KOPT-K1 (cell line): Measurements from ENCODE around the gene TWF2.

ENCODE experiments used
- H3K27ac ChIP-seq: fragments of 200-600 bp; sonication (generic); 2 replicates; pipeline ENCODE4 v1.5.1; 2016; ENCODE audit warnings: antibody characterized with exemption, mild to moderate bottlenecking, low read depth, low read length; ENCODE audit not compliant: poor library complexity, severe bottlenecking
- H3K36me3 ChIP-seq: fragments of 200-600 bp; sonication (generic); 2 replicates; pipeline ENCODE4 v1.5.1; 2017; ENCODE audit warnings: antibody characterized with exemption, mild to moderate bottlenecking, low read length, moderate library complexity; ENCODE audit not compliant: insufficient read depth
- H3K9me3 ChIP-seq: fragments of 200-600 bp; sonication (generic); 2 replicates; pipeline ENCODE4 v1.5.1; 2017; ENCODE audit warnings: antibody characterized with exemption, low read length, mild to moderate bottlenecking; ENCODE audit not compliant: insufficient read depth, poor library complexity, severe bottlenecking

The TWF2 gene

DNA sequence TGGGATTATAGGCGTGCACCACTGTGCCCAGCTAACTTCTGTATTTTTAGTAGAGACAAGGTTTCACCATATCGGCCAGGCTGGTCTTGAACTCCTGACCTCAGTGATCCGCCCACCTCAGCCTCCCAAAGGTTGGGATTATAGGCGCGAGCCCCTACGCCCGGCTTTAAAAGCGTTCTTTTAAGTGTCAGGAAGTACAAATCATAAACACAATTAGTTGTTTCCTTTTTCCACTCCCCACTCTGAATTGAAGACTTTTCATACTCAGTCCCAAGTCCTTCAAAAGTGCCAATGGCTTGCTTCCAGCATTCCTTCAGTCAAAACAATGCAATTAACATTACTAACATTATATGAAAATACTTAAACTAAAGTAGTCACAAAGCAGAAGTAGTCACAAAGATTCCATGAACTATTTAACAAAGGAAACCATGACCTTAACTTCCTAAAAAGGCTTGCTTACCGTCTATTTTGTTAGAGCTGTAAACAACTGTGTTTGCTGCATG is 31.3 kb upstream of the TWF2 start:
- Histone ChIP-seq H3K27ac (no peak overlapping the region), H3K9me3 (no peaks in the 10 kb centered on the region), H3K36me3 (peaks cover 100% of the 10 kb centered on the region)

DNA sequence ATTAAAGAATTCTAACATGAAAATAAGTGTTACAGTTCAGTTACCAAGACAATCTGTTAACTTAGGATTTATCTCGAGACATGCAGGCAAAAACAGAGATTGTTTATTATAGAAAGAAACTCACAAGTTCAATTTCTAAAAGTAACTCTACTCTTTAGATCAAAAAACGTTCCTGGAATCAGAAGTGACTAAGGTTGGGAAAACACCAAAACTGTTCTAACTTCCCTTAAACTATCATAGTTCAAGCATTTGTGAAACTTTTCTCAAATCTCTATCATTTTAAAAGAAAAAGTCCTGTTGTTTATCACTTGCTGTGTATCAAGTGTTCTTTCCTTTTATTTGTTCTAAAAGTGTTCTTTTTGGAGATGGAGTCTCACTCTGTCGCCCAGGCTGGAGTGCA is 30.8 kb upstream of the TWF2 start:
- Histone ChIP-seq H3K36me3 (peaks cover 100% of the 10 kb centered on the region), H3K9me3 (no peaks in the 10 kb centered on the region), H3K27ac (no peak overlapping the region)

DNA sequence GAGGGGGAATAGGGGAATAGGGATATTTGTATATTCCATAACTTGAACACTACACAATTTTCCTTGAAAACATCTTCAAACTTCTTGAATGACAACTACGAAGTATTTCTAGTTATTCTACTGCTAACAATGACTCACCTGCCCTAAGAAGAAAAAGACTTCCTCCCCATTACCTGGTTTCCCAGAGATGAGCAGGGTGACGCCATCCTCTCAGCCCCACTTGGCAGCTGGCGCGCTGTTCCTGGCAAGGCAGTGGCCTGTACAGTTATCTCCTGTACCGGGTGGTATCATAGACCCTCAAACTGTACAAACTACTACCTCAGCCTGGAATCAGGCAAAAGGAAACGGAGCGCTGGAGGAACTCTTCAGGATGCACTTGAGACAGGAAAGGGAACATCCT is 29.1 kb upstream of the TWF2 start:
- Histone ChIP-seq H3K27ac (no peak overlapping the region), H3K36me3 (peaks cover 100% of the 10 kb centered on the region)

DNA sequence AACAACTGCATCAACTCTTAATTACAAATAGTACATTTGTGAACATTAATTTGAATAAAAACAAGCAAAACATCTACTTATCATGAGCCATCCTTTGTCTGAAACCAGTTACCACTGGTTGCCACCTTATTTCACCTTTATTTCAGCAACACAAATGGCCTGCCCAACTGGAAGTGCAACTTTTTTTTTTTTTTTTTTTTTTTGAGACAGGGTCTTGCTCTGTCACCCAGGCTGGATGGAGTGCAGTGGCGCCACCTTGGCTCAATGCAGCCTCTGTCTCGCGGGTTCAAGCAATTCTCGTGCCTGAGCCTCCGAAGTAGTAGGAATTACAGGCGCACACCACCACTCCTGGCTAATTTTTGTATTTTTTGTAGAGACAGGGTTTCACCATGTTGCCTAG is 26.4 kb upstream of the TWF2 start:
- Histone ChIP-seq H3K27ac (no peak overlapping the region), H3K36me3 (peaks cover 100% of the 10 kb centered on the region)

More for the DNA sequence above, 29.1 kb upstream of the TWF2 start:
- no peaks in the 10 kb centered on the region for H3K9me3 ChIP-seq

DNA sequence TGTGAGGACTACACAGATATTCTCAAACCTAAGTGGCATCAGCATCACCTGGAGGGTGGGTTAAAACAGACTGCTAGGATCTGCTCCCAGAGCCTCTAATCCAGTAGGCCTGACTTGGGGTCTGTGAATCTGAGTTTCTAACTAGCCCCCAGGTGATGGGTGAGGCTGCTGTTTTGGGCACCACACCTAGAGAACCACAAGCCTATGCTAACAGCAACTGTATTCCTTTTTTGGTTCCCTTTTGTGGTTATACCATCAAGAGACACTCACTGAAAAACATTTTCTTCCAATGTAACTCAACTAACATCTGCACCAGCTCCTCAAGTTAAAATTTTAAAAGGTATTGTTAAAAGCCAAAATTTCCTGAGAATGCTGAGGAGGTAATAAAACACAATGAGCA is 23.5 kb upstream of the TWF2 start:
- Histone ChIP-seq H3K27ac (no peak overlapping the region), H3K36me3 (peaks cover 100% of the 10 kb centered on the region), H3K9me3 (no peaks in the 10 kb centered on the region)

More for the DNA sequence above, 26.4 kb upstream of the TWF2 start:
- no peaks in the 10 kb centered on the region for H3K9me3 ChIP-seq

DNA sequence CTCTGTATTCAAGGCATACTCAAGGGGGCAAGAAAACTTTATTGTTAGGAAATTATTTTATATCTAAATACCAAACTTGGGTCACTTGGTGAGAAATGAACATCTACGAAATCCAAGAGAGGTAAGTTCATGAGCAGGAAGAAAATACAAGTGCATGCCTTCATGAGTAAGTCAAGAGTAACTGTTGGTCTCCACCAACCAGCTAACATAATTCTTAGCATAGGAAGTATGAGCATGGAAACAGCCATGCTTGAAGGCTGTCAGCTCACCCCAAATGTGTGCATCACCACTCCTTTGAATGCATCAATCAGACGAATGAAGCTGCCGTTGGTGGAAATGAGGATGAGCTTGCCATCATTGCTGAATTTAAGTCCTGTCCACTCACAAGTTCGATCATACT is 20.5 kb upstream of the TWF2 start:
- peaks cover 100% of the 10 kb centered on the region for H3K36me3 ChIP-seq
- H3K9me3 ChIP-seq: no peaks in the 10 kb centered on the region
- H3K27ac ChIP-seq: no peak overlapping the region

DNA sequence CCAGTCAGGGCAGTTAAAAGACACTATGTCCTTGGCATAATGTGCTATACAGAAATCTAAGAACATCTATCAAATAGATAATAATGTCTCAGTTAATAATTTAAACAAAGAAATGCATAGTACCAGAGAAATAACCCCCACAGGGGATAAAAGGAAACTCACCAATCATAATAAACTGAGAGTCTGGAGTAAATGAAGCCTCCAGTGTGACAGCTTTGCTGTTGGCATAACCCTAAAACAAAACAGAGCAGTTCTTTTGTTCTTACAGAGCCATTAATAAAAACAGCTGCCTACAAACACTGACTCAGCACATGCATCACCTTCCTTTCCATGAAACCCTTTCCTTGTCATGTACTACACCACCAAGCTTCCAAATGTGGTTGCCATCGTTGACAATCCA is 20.1 kb upstream of the TWF2 start:
- Histone ChIP-seq H3K9me3 (no peaks in the 10 kb centered on the region), H3K36me3 (peaks cover 100% of the 10 kb centered on the region), H3K27ac (no peak overlapping the region)

DNA sequence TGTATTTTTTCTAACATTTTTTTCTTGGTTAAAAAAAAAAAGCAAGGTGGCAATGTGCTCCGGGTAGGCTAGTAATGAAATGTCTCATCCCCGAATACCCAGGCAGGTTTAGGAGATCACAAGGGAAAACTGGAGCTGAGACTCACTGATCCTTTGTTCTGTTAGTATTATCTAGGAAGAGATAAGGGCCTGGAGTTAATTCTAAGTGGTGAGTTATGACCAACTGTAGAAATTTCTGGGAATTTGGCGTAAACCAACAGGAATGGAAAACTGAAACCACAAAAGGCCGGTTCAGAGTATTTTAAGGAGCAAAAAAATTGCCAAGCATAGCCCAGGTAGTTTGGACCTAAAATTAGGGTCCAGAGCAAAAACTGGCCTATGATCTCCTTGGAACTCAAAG is 19.0 kb upstream of the TWF2 start:
- Histone ChIP-seq H3K27ac (no peak overlapping the region), H3K9me3 (no peaks in the 10 kb centered on the region), H3K36me3 (peaks cover 94% of the 10 kb centered on the region)

DNA sequence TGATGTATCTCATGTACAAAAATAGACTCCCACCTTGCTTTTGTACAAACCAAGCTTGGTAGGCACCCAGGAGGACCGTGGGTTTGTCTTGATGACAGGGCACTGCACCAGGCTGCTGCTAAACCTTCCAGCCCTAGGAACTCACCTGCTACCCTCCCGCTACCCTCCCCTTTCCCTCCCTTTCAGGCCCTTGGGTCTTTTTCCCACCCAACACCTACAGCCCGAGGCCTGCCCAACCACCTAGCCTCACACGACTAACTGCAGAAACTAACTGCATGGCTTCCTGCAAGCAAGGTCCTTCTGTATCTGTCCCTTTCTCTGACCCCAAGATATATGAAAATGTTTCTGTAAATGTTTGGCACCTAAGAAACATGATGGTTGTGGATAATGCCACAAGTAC is 17.7 kb upstream of the TWF2 start:
- Histone ChIP-seq H3K36me3 (peaks cover 94% of the 10 kb centered on the region), H3K27ac (no peak overlapping the region), H3K9me3 (no peaks in the 10 kb centered on the region)

DNA sequence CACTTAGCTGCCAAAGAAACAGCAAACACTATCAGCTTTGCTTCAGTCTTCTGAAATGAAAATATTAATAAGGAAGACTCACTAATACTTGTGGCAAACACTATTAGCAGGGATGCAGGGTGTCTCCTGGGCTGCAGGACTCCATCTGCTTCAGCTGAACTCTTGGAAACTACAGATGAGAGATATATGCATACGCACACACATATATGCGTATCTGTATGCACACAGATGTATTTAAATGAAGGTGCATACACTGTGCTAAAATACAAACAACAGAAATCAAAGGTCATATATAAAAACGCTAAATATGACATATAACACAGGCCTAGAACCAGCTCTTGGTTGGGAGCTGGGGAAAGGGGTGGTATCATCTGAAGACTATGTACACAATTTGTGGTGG is 17.2 kb upstream of the TWF2 start:
- Histone ChIP-seq H3K9me3 (no peaks in the 10 kb centered on the region), H3K36me3 (peaks cover 94% of the 10 kb centered on the region), H3K27ac (no peak overlapping the region)

DNA sequence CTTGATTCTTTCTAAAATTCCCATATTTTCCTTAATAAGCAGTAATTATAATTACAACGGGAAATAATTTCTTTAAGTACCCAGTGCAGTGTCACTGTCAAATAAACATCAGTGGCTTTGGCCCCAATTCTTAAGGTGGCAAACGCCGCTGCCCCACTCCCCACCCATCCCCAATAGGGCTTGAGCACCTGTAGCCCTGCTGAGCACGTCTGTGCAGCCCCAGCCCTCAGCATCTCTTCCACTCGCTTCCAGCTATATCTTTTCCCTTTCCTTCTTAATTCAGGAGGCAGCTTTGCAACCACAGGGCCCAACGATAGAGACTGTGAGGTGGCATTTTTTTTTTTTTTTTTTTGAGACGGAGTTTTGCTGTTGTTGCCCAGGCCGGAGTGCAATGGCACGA is 15.7 kb upstream of the TWF2 start:
- Histone ChIP-seq H3K27ac (peak overlapping the region; percentile 82), H3K36me3 (peaks cover 94% of the 10 kb centered on the region), H3K9me3 (no peaks in the 10 kb centered on the region)

DNA sequence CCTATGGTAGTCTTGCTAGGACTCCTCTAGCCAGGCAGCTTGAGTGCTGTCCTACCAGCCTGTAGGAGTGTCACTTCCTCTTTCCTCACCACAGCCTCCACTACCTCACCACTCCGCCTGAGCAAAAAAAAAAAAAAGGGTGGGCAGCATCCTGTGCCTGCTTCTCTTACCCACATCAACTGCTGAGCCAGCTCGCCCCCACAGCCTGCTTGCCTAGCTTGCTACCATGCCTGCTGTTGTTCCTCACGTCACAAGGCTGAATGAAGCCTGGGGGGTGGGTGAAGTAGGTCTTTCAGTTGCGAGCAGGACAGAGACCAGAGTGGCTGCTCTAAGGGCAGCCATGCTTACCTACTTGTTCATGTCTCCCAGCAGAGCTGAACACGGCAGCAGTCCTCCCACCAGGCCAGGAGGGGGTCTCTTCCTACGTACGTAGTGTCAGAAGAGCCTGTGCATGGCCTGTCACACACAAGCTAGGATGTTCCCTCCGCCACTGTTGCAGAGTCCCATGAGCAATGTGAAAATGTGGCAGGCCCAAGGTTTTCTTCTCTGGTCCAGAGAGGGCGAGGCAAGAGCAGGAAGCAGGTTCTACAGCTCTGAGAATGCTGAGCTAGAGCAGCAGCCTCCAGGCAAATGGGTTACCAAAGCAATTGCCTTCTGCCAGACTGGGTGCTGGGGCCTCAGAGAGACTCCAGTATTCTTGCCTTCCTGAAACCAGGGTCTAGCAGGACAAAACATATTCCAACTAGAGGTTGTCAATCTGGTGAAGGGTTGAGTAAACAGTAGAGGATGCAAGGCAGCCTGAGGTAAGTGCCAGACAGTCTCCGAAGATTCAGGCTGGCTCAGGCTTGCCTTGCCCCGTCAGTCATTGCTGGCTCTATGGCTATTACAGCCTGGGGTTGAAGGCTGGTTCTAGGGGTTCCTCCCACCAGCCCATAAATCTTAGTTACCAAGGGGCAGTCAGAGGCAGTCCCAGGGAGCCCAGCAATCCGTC is 14.7 kb upstream of the TWF2 start:
- H3K9me3 ChIP-seq: no peaks in the 10 kb centered on the region
- peak overlapping the region; percentile 82 for H3K27ac ChIP-seq
- peaks cover 94% of the 10 kb centered on the region for H3K36me3 ChIP-seq

DNA sequence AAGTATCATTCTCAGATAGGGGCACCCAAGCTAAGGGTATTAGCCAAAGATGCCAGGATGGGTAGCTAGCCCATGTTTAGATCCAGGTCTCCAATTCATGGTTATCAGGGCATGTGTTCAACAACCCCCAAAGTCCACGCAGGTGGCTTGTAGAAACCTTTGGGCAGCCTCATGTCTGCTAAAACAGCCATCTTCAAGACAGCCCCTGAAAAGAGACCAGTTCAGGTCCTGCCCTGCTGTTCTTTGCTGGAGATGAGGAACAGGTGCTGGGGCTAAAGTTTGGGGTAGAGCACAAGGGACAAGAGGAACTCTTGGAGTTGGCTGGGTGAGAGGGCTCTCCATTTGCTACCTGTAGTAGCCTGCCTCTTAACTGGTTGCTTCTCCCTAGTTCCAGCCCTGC is 11.2 kb upstream of the TWF2 start:
- Histone ChIP-seq H3K27ac (no peak overlapping the region), H3K9me3 (no peaks in the 10 kb centered on the region), H3K36me3 (peaks cover 68% of the 10 kb centered on the region)

DNA sequence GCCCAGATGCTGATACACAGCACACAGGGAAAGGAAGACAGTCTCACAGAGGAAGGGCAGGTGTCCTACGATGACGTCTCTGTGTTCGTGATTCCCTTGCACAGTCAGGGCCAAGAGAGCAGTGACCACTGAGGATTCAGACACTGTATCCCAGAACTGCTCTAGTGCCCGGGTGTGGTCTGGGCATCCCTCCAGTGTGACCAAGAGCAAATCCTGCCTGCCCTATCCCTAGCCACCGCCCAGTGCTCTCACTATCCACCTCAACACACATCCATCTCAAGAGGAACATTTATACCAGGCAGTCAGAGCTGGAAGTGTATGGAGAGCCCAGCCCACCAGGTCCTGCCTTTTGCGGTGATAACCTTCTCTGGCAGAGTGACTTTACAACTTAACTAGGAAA is 10.7 kb upstream of the TWF2 start:
- Histone ChIP-seq H3K9me3 (no peaks in the 10 kb centered on the region), H3K36me3 (peaks cover 64% of the 10 kb centered on the region), H3K27ac (no peak overlapping the region)

DNA sequence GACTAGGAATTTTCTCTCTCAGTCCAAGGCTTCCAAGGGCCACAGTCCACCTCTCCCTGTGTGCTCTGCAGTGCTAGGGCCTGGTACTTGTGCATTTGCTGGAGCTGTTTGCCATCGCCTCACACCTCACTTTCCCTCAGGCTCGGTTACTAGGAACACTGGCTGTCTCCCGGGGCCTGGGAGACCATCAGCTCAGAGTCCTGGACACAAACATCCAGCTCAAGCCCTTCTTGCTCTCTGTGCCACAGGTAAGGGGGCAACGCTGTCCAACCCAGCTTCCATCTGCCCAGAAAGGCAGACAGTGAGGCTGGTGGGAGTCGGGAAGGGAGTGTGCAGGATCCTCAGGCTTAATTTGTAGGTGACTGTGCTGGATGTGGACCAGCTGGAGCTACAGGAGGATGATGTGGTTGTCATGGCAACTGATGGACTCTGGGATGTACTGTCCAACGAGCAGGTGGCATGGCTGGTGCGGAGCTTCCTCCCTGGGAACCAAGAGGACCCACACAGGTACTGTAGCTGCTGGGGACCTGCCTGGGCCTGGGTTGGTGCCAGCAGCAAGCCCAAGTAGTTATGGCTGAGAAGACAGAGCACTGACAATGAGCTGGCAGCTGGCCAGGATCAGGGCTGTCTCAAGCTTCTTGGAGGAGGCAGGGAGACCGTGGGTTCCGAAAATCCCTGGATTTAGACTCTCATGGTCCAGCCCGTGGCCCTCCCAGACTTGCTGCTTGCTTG is 10.0 kb upstream of the TWF2 start:
- peaks cover 57% of the 10 kb centered on the region for H3K36me3 ChIP-seq
- H3K9me3 ChIP-seq: no peaks in the 10 kb centered on the region
- H3K27ac ChIP-seq: no peak overlapping the region
